Stimulated activated CD4-positive, alpha-beta T cell treated with anti-CD3 and anti-CD28 coated beads, TNF-alpha, amount 100 ng/mL, for 48 hours (primary cell): ENCODE data around the gene TMEM220.
"Not testable (repeated sequence)": the region's sequence is repeated elsewhere in the genome, so short reads cannot be mapped to it uniquely, and the experiment has no call there.

Experiments used
- DNase-seq, 3 donors: peaks; one replicate each; pipeline ENCODE4 v3.0.0-alpha.2; 2020; ENCODE audit warnings: low read depth in 3 of 3

Gene TMEM220

GRCh38 chr17:10754861-10755591 lies 25.2 kb upstream of the TMEM220 start:
- DNase-seq, result no peak

GRCh38 chr17:10754109-10754508 lies 24.3 kb upstream of the TMEM220 start:
- DNase-seq, result no peak

- DNase-seq, result no peak
Measured at GRCh38 chr17:10752696-10753095, 22.9 kb upstream of the TMEM220 start.

GRCh38 chr17:10751563-10751962 lies 21.7 kb upstream of the TMEM220 start:
- DNase-seq, result no peak

- DNase-seq, result no peak
Measured at GRCh38 chr17:10750210-10750609, 20.4 kb upstream of the TMEM220 start.

- no peak for DNase-seq
Measured at GRCh38 chr17:10748531-10749181, 18.8 kb upstream of the TMEM220 start.

- no peak for DNase-seq
Measured at GRCh38 chr17:10745231-10745630, 15.4 kb upstream of the TMEM220 start.

GRCh38 chr17:10744501-10745000 lies 14.7 kb upstream of the TMEM220 start:
- DNase-seq, result no peak

- DNase-seq, result no peak
Measured at GRCh38 chr17:10743316-10744009, 13.6 kb upstream of the TMEM220 start.

GRCh38 chr17:10742431-10742830 lies 12.6 kb upstream of the TMEM220 start:
- no peak for DNase-seq

- no peak for DNase-seq
Measured at GRCh38 chr17:10741416-10742135, 11.8 kb upstream of the TMEM220 start.

- DNase-seq, result no peak
Measured at GRCh38 chr17:10739386-10739785, 9.6 kb upstream of the TMEM220 start.

- no peak for DNase-seq
Measured at GRCh38 chr17:10738521-10739258, 8.9 kb upstream of the TMEM220 start.

GRCh38 chr17:10737736-10738135 lies 7.9 kb upstream of the TMEM220 start:
- DNase-seq, result no peak

GRCh38 chr17:10737168-10737622 lies 7.4 kb upstream of the TMEM220 start:
- peak in 1 of 3 donors; percentile 28 for DNase-seq

GRCh38 chr17:10735821-10736220 lies 6.0 kb upstream of the TMEM220 start:
- DNase-seq, result no peak

GRCh38 chr17:10735251-10735650 lies 5.4 kb upstream of the TMEM220 start:
- no peak for DNase-seq

GRCh38 chr17:10733666-10734065 lies 3.8 kb upstream of the TMEM220 start:
- no peak for DNase-seq

GRCh38 chr17:10732121-10732520 lies 2.3 kb upstream of the TMEM220 start:
- not testable (repeated sequence) for DNase-seq

GRCh38 chr17:10731408-10731879 lies 1.6 kb upstream of the TMEM220 start:
- no peak for DNase-seq

GRCh38 chr17:10730247-10730646 lies 424 bp upstream of the TMEM220 start:
- DNase-seq, result not testable (repeated sequence)
